AG04450 (cell line): ENCODE measurements around the gene COX7A2. TPM values are rescaled to one million over a fixed set of nuclear protein-coding genes. Genes with fewer than 3 reads are reported as not detected.
A peak's percentile ranks its signal among the peaks of the same experiment; 100 is the strongest.

ENCODE experiments used
- CTCF ChIA-PET: fragments of 300-600, 350-600 bp; formaldehyde crosslinking; extraction: SDS; loops from one replicate; lab custom pipeline; 2022; ENCODE audit warnings: antibody characterized with exemption, inconsistent platforms; lab: Charles Lee
- POLR2A ChIA-PET: fragments of 350-600 bp; formaldehyde crosslinking; extraction: SDS; loops from one replicate; lab custom pipeline; 2021; ENCODE audit warnings: antibody characterized with exemption, inconsistent platforms; lab: Yijun Ruan, JAX
- DNase-seq: peaks from one replicate; pipeline ENCODE4 v3.0.0-alpha.2; 2011; ENCODE audit warnings: low read depth, low spot score
- H3K27ac ChIP-seq: one replicate; pipeline ENCODE4 v1.5.1; 2012; ENCODE audit warnings: low read depth, low read length, control low read depth
- H3K27me3 ChIP-seq: one replicate; pipeline ENCODE4 v1.6.0; 2012; ENCODE audit warnings: low read length; ENCODE audit not compliant: control insufficient read depth, insufficient read depth
- H3K4me3 ChIP-seq: 2 replicates; pipeline ENCODE4 v1.5.1; 2011; ENCODE audit warnings: mild to moderate bottlenecking, low read depth, low read length, control low read depth
- H3K9me3 ChIP-seq: 2 replicates; pipeline ENCODE4 v1.5.1; 2012; ENCODE audit warnings: low read length; ENCODE audit not compliant: control insufficient read depth, insufficient read depth
- polyA plus RNA-seq: library from polyadenylated mRNA; depleted of rRNA; stranded (reverse); fragments of >200 nt; gene quantifications from 2 replicates; pipeline ENCODE4 v1.2.3, GENCODE V29; 2011
- TF ChIP-seq, protein P1 (sequence below): IDR thresholded peaks from 2 replicates; pipeline ENCODE4 v1.5.1; 2011; ENCODE audit warnings: low read depth, low read length, control low read depth, inconsistent platforms

The COX7A2 gene
- polyA plus RNA-seq, 1 experiment, result 263 TPM

- CTCF ChIA-PET, result interaction anchor here (1.1 to 3.4 kb wide), 2 partner anchors 793 to 929 kb away, joined by 4 to 26 read pairs; no protein-coding TSS in a partner anchor
- peak overlapping the region; percentile 97 for H3K4me3 ChIP-seq
Observed at GRCh38 chr6:75201901-75202672, 41.5 kb downstream of the COX7A2 start.

GRCh38 chr6:75201021-75201420 is 42.6 kb downstream of the COX7A2 start:
- DNase-seq, result no peak
- POLR2A ChIA-PET, result no interaction called here
- TF ChIP-seq, protein P1, sequence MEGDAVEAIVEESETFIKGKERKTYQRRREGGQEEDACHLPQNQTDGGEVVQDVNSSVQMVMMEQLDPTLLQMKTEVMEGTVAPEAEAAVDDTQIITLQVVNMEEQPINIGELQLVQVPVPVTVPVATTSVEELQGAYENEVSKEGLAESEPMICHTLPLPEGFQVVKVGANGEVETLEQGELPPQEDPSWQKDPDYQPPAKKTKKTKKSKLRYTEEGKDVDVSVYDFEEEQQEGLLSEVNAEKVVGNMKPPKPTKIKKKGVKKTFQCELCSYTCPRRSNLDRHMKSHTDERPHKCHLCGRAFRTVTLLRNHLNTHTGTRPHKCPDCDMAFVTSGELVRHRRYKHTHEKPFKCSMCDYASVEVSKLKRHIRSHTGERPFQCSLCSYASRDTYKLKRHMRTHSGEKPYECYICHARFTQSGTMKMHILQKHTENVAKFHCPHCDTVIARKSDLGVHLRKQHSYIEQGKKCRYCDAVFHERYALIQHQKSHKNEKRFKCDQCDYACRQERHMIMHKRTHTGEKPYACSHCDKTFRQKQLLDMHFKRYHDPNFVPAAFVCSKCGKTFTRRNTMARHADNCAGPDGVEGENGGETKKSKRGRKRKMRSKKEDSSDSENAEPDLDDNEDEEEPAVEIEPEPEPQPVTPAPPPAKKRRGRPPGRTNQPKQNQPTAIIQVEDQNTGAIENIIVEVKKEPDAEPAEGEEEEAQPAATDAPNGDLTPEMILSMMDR, result no peak
- Histone ChIP-seq H3K27me3 (no peaks in the 10 kb centered on the region), H3K9me3 (no peaks in the 10 kb centered on the region; the same call in 1 of the 2 replicates), H3K4me3 (peak overlapping the region; percentile 97), H3K27ac (no peak overlapping the region)
- CTCF ChIA-PET, result interaction anchor here (0.7 to 1.2 kb wide), 4 partner anchors 11 to 1126 kb away, joined by 3 read pairs; no protein-coding TSS in a partner anchor

More at GRCh38 chr6:75201901-75202672, 41.5 kb downstream of the COX7A2 start:
- H3K9me3 ChIP-seq, result no peaks in the 10 kb centered on the region; the same call in 1 of the 2 replicates
- POLR2A ChIA-PET, result no interaction called here
- TF ChIP-seq, protein P1, result 0 out of 2 replicates have a peak, but pooled peaks have one; percentile 1
- no peak for DNase-seq
- peak overlapping the region; percentile 52 for H3K27ac ChIP-seq
- no peaks in the 10 kb centered on the region for H3K27me3 ChIP-seq

DNA sequence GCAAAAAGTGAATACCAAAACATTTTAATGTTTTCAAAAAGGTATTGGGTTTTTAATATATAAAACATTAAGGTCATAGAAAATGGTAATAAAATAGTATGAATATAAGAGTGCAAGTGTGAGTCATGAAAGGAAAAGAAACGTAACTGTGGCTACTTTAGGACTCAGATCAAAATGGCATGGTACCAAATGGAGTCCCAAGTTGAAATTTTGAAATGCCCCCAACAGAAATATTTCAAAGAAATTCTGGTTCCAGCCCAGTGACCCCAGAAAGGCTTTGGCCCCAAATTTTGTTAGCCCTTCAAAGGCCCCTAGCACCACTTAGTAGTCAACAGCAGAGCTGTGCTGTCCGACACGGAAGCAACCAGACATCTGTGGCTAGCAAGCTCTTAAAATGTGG is 43.7 kb downstream of the COX7A2 start:
- no peak overlapping the region for H3K27ac ChIP-seq
- CTCF ChIA-PET, result interaction anchor here (1.2 to 1.4 kb wide), 2 partner anchors 9 to 12 kb away, joined by 3 to 4 read pairs; no protein-coding TSS in a partner anchor
- no peak overlapping the region for H3K4me3 ChIP-seq
- no peaks in the 10 kb centered on the region; the same call in 1 of the 2 replicates for H3K9me3 ChIP-seq
- TF ChIP-seq, protein P1, result no peak
- no peak for DNase-seq
- H3K27me3 ChIP-seq, result no peaks in the 10 kb centered on the region
- POLR2A ChIA-PET, result no interaction called here

- CTCF ChIA-PET, result no interaction called here
- TF ChIP-seq, protein P1, result no peak
- no peak overlapping the region for H3K4me3 ChIP-seq
- no peak for DNase-seq
- no peaks in the 10 kb centered on the region for H3K9me3 ChIP-seq
- POLR2A ChIA-PET, result no interaction called here
- H3K27me3 ChIP-seq, result no peaks in the 10 kb centered on the region
- no peak overlapping the region for H3K27ac ChIP-seq
Observed at GRCh38 chr6:75196081-75196687, 47.4 kb downstream of the COX7A2 start.
